Spinal cord (tissue), 10 donors: ENCODE data around the gene CPNE2. TPM values are rescaled to one million over a fixed set of nuclear protein-coding genes. Genes with fewer than 3 reads are reported as not detected.

Experiments used
- DNase-seq, 6 donors: peaks; one replicate each; pipeline versions ENCODE4 v3.0.0 to v3.0.0-alpha.2; 2013 to 2015; ENCODE audit warnings: low spot score in 6 of 6, low read depth in 4 of 6
- H3K27ac ChIP-seq: one replicate; pipeline ENCODE4 v1.5.1; 2013; ENCODE audit warnings: low read depth, low read length, control low read depth
- H3K27me3 ChIP-seq: one replicate; pipeline ENCODE4 v1.6.1; 2013; ENCODE audit warnings: low read length; ENCODE audit not compliant: control insufficient read depth, insufficient read depth
- H3K36me3 ChIP-seq: one replicate; pipeline ENCODE4 v1.6.1; 2013; ENCODE audit warnings: low read length; ENCODE audit not compliant: control insufficient read depth, insufficient read depth
- H3K4me1 ChIP-seq: one replicate; pipeline ENCODE4 v1.6.1; 2013; ENCODE audit warnings: low read length; ENCODE audit not compliant: control insufficient read depth, insufficient read depth
- H3K4me3 ChIP-seq: one replicate; pipeline ENCODE4 v1.5.1; 2013; ENCODE audit warnings: low read depth, low read length, control low read depth
- H3K9me3 ChIP-seq: one replicate; pipeline ENCODE4 v1.6.1; 2013; ENCODE audit warnings: low read length; ENCODE audit not compliant: control insufficient read depth, insufficient read depth
- WGBS: methylation state at CpG from one replicate; pipeline ENCODE4 v1.1.5; 2013; ENCODE audit warnings: missing lambda C conversion rate; ENCODE audit not compliant: insufficient coverage; 5-methylcytosine and 5-hydroxymethylcytosine counted together
- polyA plus RNA-seq, 2 donors: library from polyadenylated mRNA; unstranded; fragments of 120-200 nt; gene quantifications; one replicate each; pipeline ENCODE4 v1.2.1, GENCODE V29; 2013; ENCODE audit not compliant: insufficient read length in 2 of 2
- total RNA-seq, 2 donors: library from RNA; depleted of rRNA in 1 of 2; stranded (reverse); fragments of 120-200 nt in 1 of 2; fragments of >200 nt in 1 of 2; gene quantifications; one replicate each; pipeline versions ENCODE4 v1.2.3 to v1.2.4, GENCODE V29; 2013 to 2014
- donor health status: healthy.

Gene CPNE2
- total and polyA plus RNA-seq, 4 donors: 56.4 to 197 (median 121) TPM

DNA sequence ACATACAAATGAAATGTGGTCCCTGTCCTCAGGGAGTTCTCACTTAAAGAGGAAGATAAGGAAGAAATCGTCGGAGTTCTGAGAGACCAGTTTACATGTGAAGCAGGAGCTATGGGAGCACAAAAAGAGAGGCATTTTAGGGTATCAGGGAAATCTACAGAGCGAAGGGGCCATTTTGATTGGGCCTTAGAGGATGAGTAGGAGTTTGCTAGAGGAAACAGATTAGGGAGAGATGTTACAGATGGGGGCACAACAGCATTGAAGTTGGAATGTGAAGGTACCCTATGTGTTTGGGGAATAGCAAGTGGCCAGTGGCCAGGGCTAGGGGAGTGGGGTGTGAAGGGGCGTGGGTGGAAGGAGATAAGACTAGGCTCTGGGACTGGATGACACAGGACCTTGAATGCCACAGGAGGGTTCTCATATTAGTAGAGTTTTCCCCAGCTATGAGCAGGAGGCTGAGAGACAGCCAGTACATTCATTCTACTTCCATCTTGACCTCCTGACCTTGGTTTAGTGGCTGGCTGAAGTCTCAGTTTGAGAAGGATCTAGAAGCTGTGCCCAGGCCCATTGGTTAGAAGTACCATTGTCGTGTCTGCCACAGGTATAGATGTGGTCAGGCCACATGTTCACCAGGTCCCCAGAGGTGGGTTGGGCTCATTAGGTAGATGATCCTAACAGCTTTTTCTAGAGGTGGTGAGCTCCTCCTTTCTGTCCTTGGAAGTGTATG is 34.8 kb downstream of the CPNE2 start:
- no peak overlapping the region for H3K4me3 ChIP-seq
- 90% methylated on average over 4 of the region's 5 CpGs for WGBS
- no peak overlapping the region for H3K27ac ChIP-seq
- H3K36me3 ChIP-seq: peaks cover 79% of the 10 kb centered on the region
- H3K27me3 ChIP-seq: no peaks in the 10 kb centered on the region
- peaks cover 47% of the 10 kb centered on the region for H3K4me1 ChIP-seq
- no peaks in the 10 kb centered on the region for H3K9me3 ChIP-seq
- DNase-seq: no peak

- Histone ChIP-seq H3K27ac (no peak overlapping the region), H3K27me3 (no peaks in the 10 kb centered on the region), H3K4me3 (no peak overlapping the region), H3K36me3 (peaks cover 78% of the 10 kb centered on the region), H3K9me3 (no peaks in the 10 kb centered on the region), H3K4me1 (peaks cover 53% of the 10 kb centered on the region)
- 95% methylated on average over 2 of the region's 7 CpGs for WGBS
- DNase-seq: no peak
Observed at GRCh38 chr16:57127836-57128235, 35.5 kb downstream of the CPNE2 start.

DNA sequence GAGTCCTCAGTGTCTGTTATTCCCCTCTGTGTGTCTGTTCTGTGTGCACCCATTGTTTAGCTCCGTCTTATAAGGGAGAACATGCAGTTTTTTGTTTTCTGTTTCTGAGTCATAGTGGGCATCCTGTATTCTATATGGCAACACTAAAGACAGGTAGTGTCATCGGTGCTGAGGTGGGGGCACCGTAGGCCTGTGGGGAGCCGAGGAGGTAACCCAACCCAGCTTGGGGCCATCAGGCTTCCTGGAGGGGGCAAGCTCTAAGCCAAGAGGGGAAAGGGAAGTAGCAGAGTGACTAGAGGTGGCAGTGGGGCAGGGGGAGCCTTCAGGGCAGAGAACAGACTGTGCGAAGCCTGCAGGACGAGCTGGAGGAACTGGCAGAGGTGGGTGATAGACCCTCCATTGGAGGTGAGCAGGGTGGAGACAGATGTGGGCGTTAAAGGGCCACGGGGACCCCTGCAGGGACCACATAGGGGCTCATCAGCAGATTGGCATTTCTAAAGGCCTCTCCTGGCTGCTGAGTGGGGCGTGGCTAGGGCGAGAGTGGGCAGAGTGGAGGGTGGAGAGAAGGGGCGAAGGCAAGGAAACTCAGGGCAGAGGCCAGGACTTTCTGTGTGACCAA is 36.5 kb downstream of the CPNE2 start:
- Histone ChIP-seq H3K27me3 (no peaks in the 10 kb centered on the region), H3K27ac (no peak overlapping the region), H3K9me3 (no peaks in the 10 kb centered on the region), H3K4me1 (peaks cover 59% of the 10 kb centered on the region), H3K36me3 (peaks cover 74% of the 10 kb centered on the region), H3K4me3 (no peak overlapping the region)
- DNase-seq: no peak
- WGBS: 87% methylated on average over 10 of the region's 11 CpGs

DNA sequence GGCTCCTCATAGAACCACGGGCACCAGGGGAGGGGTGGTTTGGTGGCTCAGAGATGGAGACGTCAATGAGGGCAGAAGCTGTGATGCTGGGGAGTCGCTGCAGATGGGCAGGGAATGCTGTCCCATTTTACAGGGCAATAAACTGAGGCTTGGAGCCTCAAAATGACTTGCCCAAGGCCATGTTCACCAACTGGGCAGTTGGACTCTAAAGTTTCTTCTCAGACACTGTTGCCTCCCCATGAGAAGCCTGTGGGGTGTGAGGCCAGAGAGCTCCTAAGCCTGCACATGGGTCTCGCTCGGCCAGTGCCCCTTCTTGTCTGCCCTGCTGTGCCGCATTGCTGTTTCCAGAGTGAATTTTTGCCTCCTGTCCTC is 38.6 kb downstream of the CPNE2 start:
- 78% methylated on average over 6 of the region's 6 CpGs for WGBS
- Histone ChIP-seq H3K4me1 (peaks cover 59% of the 10 kb centered on the region), H3K27me3 (no peaks in the 10 kb centered on the region), H3K9me3 (no peaks in the 10 kb centered on the region), H3K27ac (peak overlapping the region; percentile 96), H3K4me3 (no peak overlapping the region), H3K36me3 (peaks cover 75% of the 10 kb centered on the region)
- DNase-seq: no peak

GRCh38 chr16:57131351-57131970 is 39.1 kb downstream of the CPNE2 start:
- no peaks in the 10 kb centered on the region for H3K27me3 ChIP-seq
- H3K4me3 ChIP-seq: no peak overlapping the region
- H3K36me3 ChIP-seq: peaks cover 76% of the 10 kb centered on the region
- H3K4me1 ChIP-seq: peaks cover 59% of the 10 kb centered on the region
- no peaks in the 10 kb centered on the region for H3K9me3 ChIP-seq
- DNase-seq: peak in 4 of 6 donors; percentile 72 to 93 (median 85)
- peak overlapping the region; percentile 96 for H3K27ac ChIP-seq
- 13% methylated on average over 14 of the region's 17 CpGs for WGBS

GRCh38 chr16:57132470-57132869 is 40.1 kb downstream of the CPNE2 start:
- DNase-seq: peak in 2 of 6 donors; percentile 57 to 66
- H3K27me3 ChIP-seq: no peaks in the 10 kb centered on the region
- H3K27ac ChIP-seq: peak overlapping the region; percentile 96
- H3K4me1 ChIP-seq: peaks cover 63% of the 10 kb centered on the region
- WGBS: 57% methylated on average over 1 of the region's 1 CpG
- H3K4me3 ChIP-seq: no peak overlapping the region
- H3K9me3 ChIP-seq: no peaks in the 10 kb centered on the region
- peaks cover 75% of the 10 kb centered on the region for H3K36me3 ChIP-seq

DNA sequence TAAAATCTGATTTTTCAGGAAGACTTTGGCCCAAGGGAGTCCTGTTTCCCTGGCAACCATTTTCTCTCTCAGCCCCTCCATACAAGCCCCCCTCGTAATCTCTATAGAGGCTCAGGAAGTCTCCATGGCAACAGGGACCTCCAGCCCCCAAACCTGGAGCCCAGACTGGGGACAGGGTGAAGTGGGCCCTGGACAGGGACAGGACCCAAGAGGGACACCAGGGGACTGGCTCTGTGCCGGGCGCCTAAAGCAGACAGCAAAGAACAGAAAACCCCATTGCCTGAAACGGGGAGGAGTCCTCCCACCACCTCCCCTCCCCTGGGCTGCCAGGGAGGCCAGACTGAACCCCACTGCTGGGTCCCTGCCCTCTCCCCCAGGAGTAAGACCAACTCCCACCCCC is 40.6 kb downstream of the CPNE2 start:
- Histone ChIP-seq H3K4me3 (no peak overlapping the region), H3K27ac (peak overlapping the region; percentile 96), H3K4me1 (peaks cover 69% of the 10 kb centered on the region), H3K9me3 (no peaks in the 10 kb centered on the region), H3K27me3 (no peaks in the 10 kb centered on the region), H3K36me3 (peaks cover 75% of the 10 kb centered on the region)
- DNase-seq: peak in 2 of 6 donors; percentile 80 to 92
- 29% methylated on average over 1 of the region's 4 CpGs for WGBS

- 89% methylated on average over 10 of the region's 10 CpGs for WGBS
- H3K27ac ChIP-seq: peak overlapping the region; percentile 96
- no peak for DNase-seq
- H3K9me3 ChIP-seq: no peaks in the 10 kb centered on the region
- peaks cover 80% of the 10 kb centered on the region for H3K36me3 ChIP-seq
- H3K4me1 ChIP-seq: peaks cover 67% of the 10 kb centered on the region
- H3K4me3 ChIP-seq: no peak overlapping the region
- H3K27me3 ChIP-seq: no peaks in the 10 kb centered on the region
Observed at GRCh38 chr16:57133886-57134285, 41.5 kb downstream of the CPNE2 start.

GRCh38 chr16:57134982-57135381 is 42.6 kb downstream of the CPNE2 start:
- Histone ChIP-seq H3K27ac (no peak overlapping the region), H3K27me3 (no peaks in the 10 kb centered on the region), H3K4me3 (no peak overlapping the region), H3K9me3 (no peaks in the 10 kb centered on the region), H3K4me1 (peaks cover 59% of the 10 kb centered on the region), H3K36me3 (peaks cover 74% of the 10 kb centered on the region)
- WGBS: no CpG with 5 or more reads among the region's 2 CpGs
- no peak for DNase-seq
